ENCODE data around the gene PARD6G. TPM values are rescaled to one million over a fixed set of nuclear protein-coding genes. Genes with fewer than 3 reads are reported as not detected.

The PARD6G gene
- total RNA-seq, 2 donors from 2014 or later: not detected

DNA sequence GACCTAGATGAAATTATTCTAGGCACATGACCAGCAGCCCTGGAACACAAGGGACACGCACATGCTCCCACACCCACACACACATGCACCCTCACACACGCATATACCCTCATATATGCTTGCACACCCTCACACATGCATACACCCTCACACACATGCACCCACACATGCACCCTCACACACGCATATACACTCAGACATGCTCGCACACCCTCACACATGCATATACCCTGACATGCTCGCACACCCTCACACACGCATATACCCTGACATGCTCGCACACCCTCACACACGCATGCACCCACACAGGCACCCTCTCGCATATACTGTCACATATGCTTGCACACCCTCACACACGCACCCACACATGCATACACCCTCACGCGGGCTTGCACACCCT lies 61.8 kb downstream of the PARD6G start:
- Mint-ChIP-seq H3K27me3 (no peaks in the 10 kb centered on the region), H3K9me3 (peaks cover 5% of the 10 kb centered on the region), H3K27ac (no peak overlapping the region), H3K4me1 (ENCODE audit: low read depth in 2 of 2) (no peaks in the 10 kb centered on the region), H3K4me3 (no peak overlapping the region), H3K36me3 (no peaks in the 10 kb centered on the region)
- DNase-seq (ENCODE audit: low spot score) (no peak), ATAC-seq (no peak)

DNA sequence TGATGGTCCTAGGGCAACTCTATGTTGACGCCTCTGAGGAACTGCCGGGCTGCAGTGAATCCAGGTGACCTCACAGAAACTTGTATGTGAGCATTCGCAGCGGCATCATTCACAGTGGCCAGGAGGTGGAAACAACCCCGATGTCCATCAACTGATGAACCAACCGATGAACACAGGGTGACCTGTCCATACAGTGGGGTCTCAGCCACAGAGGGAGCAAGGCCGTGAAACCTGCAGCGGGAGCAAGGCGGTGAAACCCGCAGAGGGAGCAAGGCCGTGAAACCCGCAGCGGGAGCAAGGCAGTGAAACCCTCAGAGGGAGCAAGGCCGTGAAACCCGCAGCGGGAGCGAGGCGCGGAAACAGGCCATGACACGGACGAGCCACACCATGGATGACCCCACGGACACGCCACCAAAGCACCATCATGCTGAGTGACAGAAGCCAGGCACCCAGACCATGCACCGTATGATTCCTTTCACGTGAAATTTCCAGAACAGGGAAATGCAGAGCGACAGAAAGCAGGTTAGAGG lies 63.0 kb downstream of the PARD6G start:
- Mint-ChIP-seq H3K4me1 (ENCODE audit: low read depth in 2 of 2) (no peaks in the 10 kb centered on the region), H3K4me3 (no peak overlapping the region), H3K27ac (no peak overlapping the region), H3K36me3 (no peaks in the 10 kb centered on the region), H3K27me3 (no peaks in the 10 kb centered on the region), H3K9me3 (peaks cover 5% of the 10 kb centered on the region)
- ATAC-seq (no peak), DNase-seq (ENCODE audit: low spot score) (no peak)

DNA sequence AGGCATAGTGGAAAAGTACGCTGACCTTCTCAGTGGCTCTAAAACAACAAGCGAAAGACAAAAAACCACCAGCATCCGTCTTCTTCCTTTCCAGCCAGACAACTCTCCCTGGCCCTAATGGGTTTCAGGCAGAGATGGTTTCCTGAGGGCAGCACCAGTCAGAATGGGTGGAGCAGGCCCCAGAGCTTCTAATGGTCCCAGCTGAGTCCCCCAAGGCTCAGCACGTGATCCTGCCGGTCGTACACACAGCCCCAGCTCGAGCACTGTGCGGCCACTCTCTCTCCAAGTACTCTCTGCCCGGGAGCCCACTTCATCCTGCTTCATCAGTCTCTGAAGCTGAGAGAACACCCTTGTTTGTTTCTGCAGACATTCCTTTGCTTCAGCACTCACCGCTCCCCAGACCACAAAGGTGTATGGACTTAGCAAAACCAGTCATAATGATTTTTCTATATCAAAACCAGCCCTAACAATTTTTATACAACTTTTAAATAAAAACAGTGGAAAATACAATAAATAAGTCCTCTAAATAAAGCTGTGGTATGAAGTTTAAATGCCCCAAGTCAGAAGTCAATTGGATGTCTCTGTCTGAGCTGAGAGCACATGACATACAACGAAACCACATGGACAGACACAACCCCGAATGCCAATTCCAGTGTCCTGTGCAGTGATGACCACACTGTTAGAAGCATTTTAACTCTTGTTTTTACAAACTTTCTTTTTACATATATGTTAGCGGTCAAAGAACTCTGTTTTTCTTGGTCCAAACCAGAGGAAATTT lies 63.9 kb downstream of the PARD6G start:
- Mint-ChIP-seq H3K36me3 (no peaks in the 10 kb centered on the region), H3K9me3 (peaks cover 5% of the 10 kb centered on the region), H3K27ac (no peak overlapping the region), H3K27me3 (no peaks in the 10 kb centered on the region), H3K4me3 (no peak overlapping the region), H3K4me1 (ENCODE audit: low read depth in 2 of 2) (peaks cover 3 to 4% of the 10 kb centered on the region in 2 donors)
- ATAC-seq: no peak
- no peak for DNase-seq (ENCODE audit: low spot score)

DNA sequence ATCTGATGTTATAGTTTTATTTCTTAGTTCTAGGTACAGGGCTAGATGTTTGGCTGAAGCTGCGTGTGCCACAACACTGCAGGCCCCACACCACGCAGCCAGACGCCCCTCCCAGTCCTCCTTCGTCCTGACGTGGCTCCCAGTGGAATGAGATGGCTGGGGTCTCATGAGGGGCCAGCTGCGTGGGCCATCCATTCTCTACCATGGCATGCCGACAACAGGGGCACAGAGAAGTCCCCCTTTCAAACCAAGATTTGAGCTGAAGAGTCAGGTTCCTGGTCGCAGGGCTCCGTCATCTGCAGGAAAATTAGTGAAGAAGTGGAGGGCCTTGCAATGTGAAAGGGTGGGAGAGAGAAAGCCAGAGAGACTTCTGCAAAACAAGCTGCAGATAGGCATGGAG lies 64.5 kb downstream of the PARD6G start:
- H3K9me3 Mint-ChIP-seq: peaks cover 5% of the 10 kb centered on the region
- ATAC-seq (no peak), DNase-seq (ENCODE audit: low spot score) (no peak)
- H3K27me3 Mint-ChIP-seq: no peaks in the 10 kb centered on the region
- H3K27ac Mint-ChIP-seq: no peak overlapping the region
- H3K4me3 Mint-ChIP-seq: no peak overlapping the region
- peaks cover 4 to 5% of the 10 kb centered on the region in 2 donors for H3K4me1 Mint-ChIP-seq (ENCODE audit: low read depth in 2 of 2)
- no peaks in the 10 kb centered on the region for H3K36me3 Mint-ChIP-seq

DNA sequence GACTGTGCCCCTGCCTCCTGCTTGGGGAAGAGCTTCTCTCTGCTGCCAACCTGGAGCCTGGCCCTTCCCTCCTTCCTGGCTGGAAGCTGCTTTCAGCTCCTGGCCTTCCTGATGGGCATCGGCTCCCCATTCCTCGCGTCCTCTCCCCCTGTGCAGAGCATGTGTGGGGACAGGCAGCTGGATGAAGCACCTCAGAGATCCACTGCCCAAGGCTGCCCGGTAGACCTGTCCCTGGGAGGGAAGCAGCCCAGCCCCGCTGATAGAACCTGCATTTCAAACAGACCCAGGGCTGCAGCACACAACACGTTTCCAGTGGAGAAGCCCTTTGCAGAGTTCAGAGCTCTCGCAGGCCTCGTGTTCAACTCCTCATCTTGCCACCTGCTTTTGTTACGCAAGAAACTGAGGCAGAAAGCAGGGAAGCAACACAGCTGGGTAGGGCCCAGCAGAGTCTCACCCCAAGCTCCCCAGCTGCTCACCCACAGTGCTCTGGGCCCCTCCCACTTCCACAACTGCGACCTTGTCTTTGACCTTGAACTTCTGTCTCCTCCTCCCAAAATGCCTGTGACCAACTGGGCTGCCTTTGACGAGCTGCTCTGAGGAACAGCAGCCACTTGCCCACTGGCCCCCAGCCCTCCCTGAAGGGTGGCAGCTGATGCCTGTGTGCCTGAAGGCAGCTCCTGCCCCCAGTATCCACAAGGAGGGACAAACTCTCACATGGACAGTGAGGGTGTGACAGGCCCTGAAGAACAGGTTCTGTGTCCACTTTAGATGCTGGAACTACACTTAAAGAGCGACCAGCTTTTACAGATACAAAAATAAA lies 65.5 kb downstream of the PARD6G start:
- Mint-ChIP-seq H3K4me1 (ENCODE audit: low read depth in 2 of 2) (peaks cover 4 to 14% of the 10 kb centered on the region in 2 donors), H3K36me3 (no peaks in the 10 kb centered on the region), H3K27me3 (peaks cover 0 to 9% of the 10 kb centered on the region in 2 donors), H3K4me3 (no peak overlapping the region), H3K9me3 (peaks cover 5% of the 10 kb centered on the region), H3K27ac (no peak overlapping the region)
- ATAC-seq (no peak), DNase-seq (ENCODE audit: low spot score) (no peak)

DNA sequence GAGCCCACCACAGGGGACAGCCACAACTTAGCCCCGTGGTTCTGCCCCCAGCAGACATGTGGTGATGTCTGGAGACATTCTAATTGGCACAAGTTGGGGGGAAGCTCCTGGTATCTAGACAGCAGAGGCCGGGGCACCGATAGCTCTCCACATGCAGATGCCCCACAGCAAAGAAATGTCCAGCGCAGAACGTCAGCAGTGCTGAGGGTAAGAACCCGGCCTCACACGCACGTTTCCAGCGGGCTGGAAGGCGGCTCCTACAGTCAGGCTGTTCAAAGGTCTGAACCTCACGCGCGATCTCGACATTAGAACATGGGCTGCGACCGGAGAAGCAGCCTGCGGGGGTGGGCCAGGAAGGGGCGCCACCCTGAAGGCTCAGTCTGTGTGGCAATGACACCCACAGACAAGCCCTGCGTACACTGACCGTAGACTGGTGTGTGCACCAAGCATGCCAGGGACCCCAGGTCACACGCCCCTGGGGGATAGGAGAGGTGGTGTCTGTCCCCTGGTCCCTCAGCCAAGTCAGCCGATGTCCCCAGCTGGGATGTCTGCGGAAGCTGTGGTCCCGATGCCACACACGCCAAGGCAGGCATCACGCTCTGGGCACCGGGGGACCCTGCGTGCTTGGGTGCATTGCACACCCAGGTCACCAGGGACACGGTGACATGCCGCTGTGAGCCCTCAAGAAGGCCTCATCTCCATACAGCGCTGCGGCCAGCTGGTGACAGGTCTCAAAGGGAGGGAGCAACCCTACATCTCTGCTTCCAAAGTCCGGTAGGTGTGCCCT lies 66.3 kb downstream of the PARD6G start:
- ATAC-seq: peak in 1 of 2 donors; percentile 22
- Mint-ChIP-seq H3K9me3 (peaks cover 5% of the 10 kb centered on the region), H3K36me3 (no peaks in the 10 kb centered on the region), H3K4me1 (ENCODE audit: low read depth in 2 of 2) (peaks cover 4 to 23% of the 10 kb centered on the region in 2 donors), H3K27me3 (peaks cover 0 to 15% of the 10 kb centered on the region in 2 donors), H3K4me3 (no peak overlapping the region), H3K27ac (no peak overlapping the region)
- DNase-seq (ENCODE audit: low spot score): no peak

DNA sequence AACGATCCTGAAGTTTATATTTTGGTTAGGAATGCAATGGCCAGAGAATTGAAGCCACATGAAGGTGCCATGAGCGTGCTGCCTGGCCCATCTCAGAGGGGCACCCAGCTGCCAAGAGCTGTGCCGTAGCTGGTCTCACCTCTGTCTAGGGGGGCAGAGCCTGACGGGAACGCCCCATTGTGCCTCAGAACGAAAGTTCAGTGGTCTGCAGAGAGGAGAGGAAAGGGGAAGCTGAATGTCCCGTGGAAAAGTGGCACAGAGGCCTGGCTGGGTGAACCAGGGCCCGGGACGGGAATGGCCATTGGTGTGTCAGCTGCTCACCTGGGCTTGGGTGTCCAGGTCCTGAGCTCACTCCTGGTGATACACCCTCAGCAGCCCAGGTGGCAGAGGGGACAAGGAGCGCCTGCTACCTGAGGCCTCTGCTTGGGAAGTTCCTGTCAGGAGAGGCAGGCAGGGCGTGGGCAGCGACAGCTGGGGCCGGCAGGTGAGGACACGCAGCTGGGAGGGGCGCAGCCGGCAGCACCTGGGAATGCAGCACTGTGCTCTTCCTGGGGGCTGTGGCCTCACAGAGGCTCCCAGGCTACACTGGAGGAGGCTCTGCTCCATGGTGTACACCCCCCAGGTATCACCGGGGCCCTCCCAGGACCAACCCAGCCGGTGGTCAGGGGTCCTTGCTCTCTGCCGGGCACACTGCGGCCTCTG lies 67.3 kb downstream of the PARD6G start:
- Mint-ChIP-seq H3K4me3 (no peak overlapping the region), H3K4me1 (ENCODE audit: low read depth in 2 of 2) (peaks cover 12 to 32% of the 10 kb centered on the region in 2 donors), H3K36me3 (no peaks in the 10 kb centered on the region), H3K27me3 (peaks cover 0 to 15% of the 10 kb centered on the region in 2 donors), H3K9me3 (no peaks in the 10 kb centered on the region), H3K27ac (no peak overlapping the region)
- ATAC-seq: no peak
- DNase-seq (ENCODE audit: low spot score): no peak

DNA sequence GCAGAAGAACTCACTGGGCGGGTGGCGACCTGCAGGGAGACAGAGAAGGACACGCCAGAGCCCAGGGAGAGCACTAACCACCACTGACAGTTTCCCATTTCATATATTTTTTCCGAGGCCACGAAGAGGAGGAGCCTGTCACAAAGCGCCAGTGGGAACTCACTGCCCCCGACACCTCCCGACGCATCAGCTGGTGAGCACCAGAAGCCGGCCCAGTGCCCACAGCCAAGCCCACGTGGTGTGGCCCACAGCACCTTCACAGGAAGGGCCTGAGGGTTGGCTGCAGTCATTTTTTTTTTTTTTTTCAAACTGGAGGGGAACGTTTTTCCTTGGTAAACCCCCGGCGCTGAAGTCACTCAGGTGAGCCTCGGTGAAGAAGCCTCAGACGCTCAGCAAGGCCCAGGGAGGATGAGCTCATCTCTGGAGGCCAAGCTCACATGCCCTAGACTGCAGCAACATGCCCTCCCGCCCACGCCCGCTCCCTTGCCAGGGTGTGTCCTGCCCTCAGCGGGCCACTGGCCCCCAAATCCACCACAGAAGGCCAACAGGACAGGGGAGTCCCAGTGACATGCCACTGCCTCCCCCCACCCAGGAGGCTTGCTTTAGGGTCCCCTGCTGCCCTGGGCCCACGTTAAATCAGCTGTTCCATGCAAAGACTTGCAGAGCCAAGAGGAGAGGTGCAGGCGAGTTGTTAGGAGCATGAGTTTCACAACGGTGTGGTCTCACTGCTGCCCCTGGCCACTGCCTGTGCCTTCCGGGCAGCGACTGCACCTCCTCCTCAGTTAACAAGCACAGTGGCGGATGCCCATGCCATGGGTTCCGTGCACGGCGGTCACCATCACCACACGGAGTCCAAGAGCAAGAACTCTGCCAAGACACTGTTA lies 68.1 kb downstream of the PARD6G start:
- H3K27me3 Mint-ChIP-seq: peaks cover 0 to 15% of the 10 kb centered on the region in 2 donors
- H3K4me3 Mint-ChIP-seq: no peak overlapping the region
- H3K36me3 Mint-ChIP-seq: no peaks in the 10 kb centered on the region
- no peak for ATAC-seq
- no peak for DNase-seq (ENCODE audit: low spot score)
- no peak overlapping the region for H3K27ac Mint-ChIP-seq
- no peaks in the 10 kb centered on the region for H3K9me3 Mint-ChIP-seq
- peaks cover 12 to 35% of the 10 kb centered on the region in 2 donors for H3K4me1 Mint-ChIP-seq (ENCODE audit: low read depth in 2 of 2)

DNA sequence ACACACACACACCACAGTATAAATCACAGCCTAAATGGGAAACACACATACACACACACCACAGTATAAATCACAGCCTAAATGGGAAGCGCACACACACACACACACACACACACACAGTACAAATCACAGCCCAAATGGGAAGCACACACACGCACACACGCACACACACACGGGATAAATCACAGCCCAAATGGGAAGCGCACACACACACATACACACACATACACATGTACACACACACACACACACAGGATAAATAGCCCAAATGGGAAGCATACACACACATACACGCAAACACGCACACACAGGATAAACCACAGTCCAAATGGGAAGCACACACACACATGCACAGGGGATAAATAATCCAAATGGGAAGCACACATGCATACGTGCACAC lies 70.2 kb downstream of the PARD6G start:
- Mint-ChIP-seq H3K4me3 (no peak overlapping the region), H3K27me3 (peaks cover 0 to 20% of the 10 kb centered on the region in 2 donors), H3K4me1 (ENCODE audit: low read depth in 2 of 2) (peaks cover 12 to 37% of the 10 kb centered on the region in 2 donors), H3K36me3 (no peaks in the 10 kb centered on the region), H3K27ac (no peak overlapping the region), H3K9me3 (no peaks in the 10 kb centered on the region)
- no peak for DNase-seq (ENCODE audit: low spot score)
- ATAC-seq: no peak

DNA sequence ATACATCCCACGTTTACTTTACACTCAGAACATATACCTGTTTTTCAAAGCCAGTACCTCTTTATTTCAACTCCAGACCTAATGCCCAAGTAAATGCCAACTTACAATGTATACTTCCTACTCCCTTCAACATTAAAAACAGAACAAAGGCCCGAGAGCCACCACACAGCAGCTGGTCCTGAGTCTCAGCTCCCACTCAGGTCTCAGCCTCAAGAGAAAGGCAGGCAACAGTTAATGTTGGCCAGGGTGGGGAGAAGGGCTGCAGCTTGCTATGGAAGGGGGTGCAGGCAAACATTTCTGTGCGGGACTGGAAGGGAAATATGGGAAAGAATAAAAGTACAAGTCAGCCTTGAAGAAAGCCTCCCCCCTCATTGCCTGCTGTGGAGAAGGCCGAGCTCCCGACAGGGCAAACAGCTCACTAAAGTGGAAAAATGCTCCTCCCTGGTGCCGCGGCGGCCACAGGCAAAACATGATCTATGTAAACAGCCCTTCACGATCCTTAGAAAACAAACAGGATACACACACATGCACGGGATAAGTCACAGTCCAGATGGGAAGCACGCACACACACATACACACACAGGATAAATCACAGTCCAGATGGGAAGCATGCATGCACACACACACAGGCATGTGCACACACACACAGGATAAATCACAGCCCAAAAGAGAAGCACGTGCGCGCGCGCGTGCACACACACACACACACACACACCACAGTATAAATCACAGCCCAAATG lies 70.8 kb downstream of the PARD6G start:
- peaks cover 4 to 25% of the 10 kb centered on the region in 2 donors for H3K27me3 Mint-ChIP-seq
- H3K36me3 Mint-ChIP-seq: no peaks in the 10 kb centered on the region
- peaks cover 15 to 43% of the 10 kb centered on the region in 2 donors for H3K4me1 Mint-ChIP-seq (ENCODE audit: low read depth in 2 of 2)
- no peak for ATAC-seq
- DNase-seq (ENCODE audit: low spot score): no peak
- peak overlapping the region in 1 of 2 donors; percentile 17 for H3K27ac Mint-ChIP-seq
- no peak overlapping the region for H3K4me3 Mint-ChIP-seq
- no peaks in the 10 kb centered on the region for H3K9me3 Mint-ChIP-seq

DNA sequence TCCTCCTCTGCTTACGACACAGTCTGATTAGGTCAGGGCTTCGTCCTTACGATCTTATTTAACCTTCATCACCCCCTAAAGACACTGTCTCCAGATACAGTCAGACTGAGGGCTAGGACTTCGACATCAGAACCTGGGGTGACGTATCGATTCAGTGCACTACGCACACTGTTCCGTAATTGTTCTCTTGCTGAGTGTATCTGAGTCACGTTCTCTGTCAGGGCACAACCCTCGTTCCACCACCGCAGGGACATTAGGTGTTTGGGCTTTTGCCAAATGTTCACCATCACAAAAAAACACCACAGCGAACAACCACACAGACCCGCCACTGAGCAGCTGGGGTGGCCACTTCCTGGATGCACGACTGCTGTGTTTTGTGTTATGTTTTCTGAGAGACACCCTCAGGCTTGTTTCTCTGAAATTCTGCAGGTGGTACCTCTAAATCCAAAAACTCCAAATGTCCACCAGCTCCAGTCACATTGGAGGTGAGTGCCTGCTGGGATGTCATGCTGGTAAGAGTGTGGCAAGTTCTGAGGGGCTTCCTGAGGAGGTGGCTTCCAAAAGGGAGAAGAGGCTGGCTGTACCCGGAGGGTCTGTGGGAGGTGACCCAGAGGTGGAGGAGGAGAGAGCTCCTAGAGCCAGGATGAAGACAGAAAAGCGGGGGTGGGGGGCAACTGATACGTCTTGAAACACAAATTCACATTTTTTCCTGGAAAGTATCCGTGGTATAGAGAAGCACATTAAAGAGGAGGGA lies 71.7 kb downstream of the PARD6G start:
- Mint-ChIP-seq H3K27ac (peak overlapping the region in 1 of 2 donors; percentile 17), H3K36me3 (no peaks in the 10 kb centered on the region), H3K27me3 (peaks cover 5 to 29% of the 10 kb centered on the region in 2 donors), H3K4me1 (ENCODE audit: low read depth in 2 of 2) (peaks cover 16 to 46% of the 10 kb centered on the region in 2 donors), H3K4me3 (peak overlapping the region; percentile 75), H3K9me3 (no peaks in the 10 kb centered on the region)
- ATAC-seq (peak; percentile 62 to 84), DNase-seq (ENCODE audit: low spot score) (no peak)

Measured in natural killer cell treated with Interleukin-12 subunit alpha and Interleukin-12 subunit beta and Interleukin-15 and Interleukin-18, amount 100 ng/mL, for 72 hours (primary cell).